HepG2 (cell line): ENCODE data around the gene ALG3. TPM values are rescaled to one million over a fixed set of nuclear protein-coding genes. Genes with fewer than 3 reads are reported as not detected.

Source experiments
- ARNT ChIP-seq: fragments of 450-650 bp; IDR thresholded peaks from 2 replicates; pipeline ENCODE4 v1.6.1; 2017
- CENPX ChIP-seq: sonication (generic); formaldehyde crosslinking; IDR thresholded peaks from 2 replicates; pipeline ENCODE4 v1.9.0; 2021; ENCODE audit warnings: mild to moderate bottlenecking, missing genetic modification reagents, moderate library complexity
- FIP1L1 ChIP-seq: fragments of 200-400 bp; formaldehyde crosslinking; IDR thresholded peaks from 2 replicates; pipeline ENCODE4 v1.6.1; 2018; ENCODE audit warnings: low read depth, mild to moderate bottlenecking, low read length, moderate library complexity, borderline replicate concordance; ENCODE audit not compliant: insufficient read depth
- FOXK2 ChIP-seq: fragments of 450-650 bp; IDR thresholded peaks from 2 replicates; pipeline ENCODE4 v1.6.1; 2016
- HNRNPLL ChIP-seq: fragments of 200-400 bp; formaldehyde crosslinking; IDR thresholded peaks from 2 replicates; pipeline ENCODE4 v1.6.1; 2017; ENCODE audit warnings: mild to moderate bottlenecking, low read depth, low read length; ENCODE audit not compliant: poor library complexity, severe bottlenecking
- NFKBIZ ChIP-seq: IDR thresholded peaks from 2 replicates; pipeline ENCODE4 v1.6.1; 2018; ENCODE audit warnings: missing genetic modification reagents, missing compliant biosample characterization
- PLRG1 ChIP-seq: fragments of 450-650 bp; conservative IDR thresholded peaks from 2 replicates; pipeline ENCODE4 v1.6.1; 2016
- STAT5B ChIP-seq: sonication (generic); formaldehyde crosslinking; IDR thresholded peaks from 2 replicates; pipeline ENCODE4 v1.4.0; 2020; ENCODE audit warnings: missing genetic modification reagents
- TARDBP ChIP-seq: sonication (generic); formaldehyde crosslinking; IDR thresholded peaks from 2 replicates; pipeline ENCODE4 v1.8.0; 2022; ENCODE audit warnings: mild to moderate bottlenecking, missing genetic modification reagents
- TOE1 ChIP-seq: sonication (generic); formaldehyde crosslinking; IDR thresholded peaks from 2 replicates; pipeline ENCODE4 v1.4.0; 2020; ENCODE audit warnings: mild to moderate bottlenecking, missing genetic modification reagents
- XBP1 ChIP-seq: sonication (generic); formaldehyde crosslinking; IDR thresholded peaks from 2 replicates; pipeline ENCODE4 v1.5.0; 2020; ENCODE audit warnings: missing genetic modification reagents
- ZFP41 ChIP-seq: sonication (generic); formaldehyde crosslinking; IDR thresholded peaks from 2 replicates; pipeline ENCODE4 v1.4.0; 2020; ENCODE audit warnings: mild to moderate bottlenecking, missing genetic modification reagents, borderline replicate concordance
- ZNF337 ChIP-seq: sonication (generic); formaldehyde crosslinking; IDR thresholded peaks from 2 replicates; pipeline ENCODE4 v1.5.1; 2020; ENCODE audit warnings: missing genetic modification reagents, low read depth, mild to moderate bottlenecking, borderline replicate concordance
- ZNF460 ChIP-seq: sonication (generic); formaldehyde crosslinking; IDR thresholded peaks from 2 replicates; pipeline ENCODE4 v1.5.1; 2020; ENCODE audit warnings: missing genetic modification reagents, mild to moderate bottlenecking, borderline replicate concordance
- polyA plus RNA-seq, 8 experiments: library from polyadenylated mRNA; depleted of rRNA in 3 of 8; stranded (reverse) in 7 of 8; unstranded in 1 of 8; fragments of >200 nt; fragmentation: Illumina TruSeq in 4 of 8; extraction: Trizol in 4 of 8; gene quantifications; 2 replicates each; pipeline versions ENCODE4 v1.2.1 to v1.2.3, GENCODE V29; 2011 to 2016; ENCODE audit warnings: low read depth in 4 of 8, missing spikeins in 1 of 8, mixed read lengths in 1 of 8; ENCODE audit not compliant: insufficient read depth in 1 of 8
- total RNA-seq, 5 experiments: library from RNA; depleted of rRNA; stranded (reverse); fragments of >200 nt; fragmentation: Illumina TruSeq; extraction: Trizol; gene quantifications; 2 replicates each; pipeline ENCODE4 v1.2.3, GENCODE V29; 2016; ENCODE audit warnings: low read depth in 1 of 5
- TF ChIP-seq, protein P1 (sequence below), 2 experiments: sonication (generic) in 1 of 2; formaldehyde crosslinking in 1 of 2; IDR thresholded peaks; 2 replicates each; pipeline versions ENCODE4 v1.4.0 to v1.6.1; 2016 to 2020; ENCODE audit warnings: borderline replicate concordance in 1 of 2, low read depth in 1 of 2, mild to moderate bottlenecking in 1 of 2, missing genetic modification reagents in 1 of 2
- TF ChIP-seq, protein P2 (sequence below): sonication (generic); formaldehyde crosslinking; IDR thresholded peaks from 2 replicates; pipeline ENCODE4 v1.4.0; 2020; ENCODE audit warnings: missing genetic modification reagents; ENCODE audit errors: not compliant biosample characterization
- TF ChIP-seq, protein P3 (sequence below): sonication (generic); formaldehyde crosslinking; IDR thresholded peaks from 2 replicates; pipeline ENCODE4 v1.5.1; 2020; ENCODE audit warnings: missing genetic modification reagents, mild to moderate bottlenecking, borderline replicate concordance
- TF ChIP-seq, protein P4 (sequence below): sonication (generic); formaldehyde crosslinking; IDR thresholded peaks from 2 replicates; pipeline ENCODE4 v1.4.0; 2020; ENCODE audit warnings: mild to moderate bottlenecking, missing genetic modification reagents

Gene ALG3
- total and polyA plus RNA-seq, 2 of the 13 experiments (the other 11 are each of a cell fraction or from before 2014, with no cell fraction given) = 46.6 to 57.1 TPM

DNA sequence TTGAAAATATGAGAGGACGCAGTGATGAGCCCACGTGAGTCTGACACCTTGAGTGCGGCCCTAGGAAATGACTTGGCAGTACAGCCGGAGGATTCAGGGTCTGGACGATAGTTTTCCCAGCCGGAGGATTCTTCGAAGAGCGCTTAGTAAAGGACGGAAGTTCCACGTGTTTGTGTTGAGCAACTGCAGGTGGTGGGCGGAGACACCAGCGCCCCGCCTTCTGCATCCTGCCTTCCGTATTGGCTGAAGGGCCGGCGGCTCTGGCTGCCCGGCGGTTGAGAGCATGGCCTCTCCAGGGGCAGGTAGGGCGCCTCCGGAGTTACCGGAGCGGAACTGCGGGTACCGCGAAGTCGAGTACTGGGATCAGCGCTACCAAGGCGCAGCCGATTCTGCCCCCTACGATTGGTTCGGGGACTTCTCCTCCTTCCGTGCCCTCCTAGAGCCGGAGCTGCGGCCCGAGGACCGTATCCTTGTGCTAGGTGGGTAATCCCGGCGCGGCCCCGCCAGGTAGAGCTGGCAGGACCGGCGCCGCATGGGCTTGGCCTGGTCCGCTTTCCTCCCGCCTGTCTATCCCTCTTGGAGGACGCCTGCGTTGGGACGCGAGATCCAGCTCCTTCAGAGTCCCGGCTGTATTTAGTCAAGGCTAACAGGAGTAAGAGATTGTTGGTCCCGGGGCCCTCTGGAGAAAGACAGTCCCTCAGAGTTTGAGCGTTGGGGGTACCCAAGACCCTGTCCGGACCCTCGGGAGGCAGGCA, 827 bp upstream of the ALG3 start, which contains the start of gene EEF1AKMT4 (continued):
- no peak; the same call in 1 of the 2 replicates for TF ChIP-seq TOE1 (CRISPR knock-in tag)
- TF ChIP-seq CENPX (CRISPR knock-in tag) = no peak
- peak; percentile 99 for TF ChIP-seq HNRNPLL
- TF ChIP-seq, protein P1, sequence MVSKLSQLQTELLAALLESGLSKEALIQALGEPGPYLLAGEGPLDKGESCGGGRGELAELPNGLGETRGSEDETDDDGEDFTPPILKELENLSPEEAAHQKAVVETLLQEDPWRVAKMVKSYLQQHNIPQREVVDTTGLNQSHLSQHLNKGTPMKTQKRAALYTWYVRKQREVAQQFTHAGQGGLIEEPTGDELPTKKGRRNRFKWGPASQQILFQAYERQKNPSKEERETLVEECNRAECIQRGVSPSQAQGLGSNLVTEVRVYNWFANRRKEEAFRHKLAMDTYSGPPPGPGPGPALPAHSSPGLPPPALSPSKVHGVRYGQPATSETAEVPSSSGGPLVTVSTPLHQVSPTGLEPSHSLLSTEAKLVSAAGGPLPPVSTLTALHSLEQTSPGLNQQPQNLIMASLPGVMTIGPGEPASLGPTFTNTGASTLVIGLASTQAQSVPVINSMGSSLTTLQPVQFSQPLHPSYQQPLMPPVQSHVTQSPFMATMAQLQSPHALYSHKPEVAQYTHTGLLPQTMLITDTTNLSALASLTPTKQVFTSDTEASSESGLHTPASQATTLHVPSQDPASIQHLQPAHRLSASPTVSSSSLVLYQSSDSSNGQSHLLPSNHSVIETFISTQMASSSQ (IDR thresholded peaks at IDR 0.05; ENCODE audit: low read depth) = 0 out of 2 replicates have a peak, but pooled peaks have one; percentile 23
- TF ChIP-seq, protein P1 (CRISPR knock-in tag; IDR thresholded peaks at IDR 0.05; ENCODE audit: borderline replicate concordance) = peak; percentile 49; the same call in 1 of the 2 replicates
- no peak for TF ChIP-seq PLRG1
- TF ChIP-seq, protein P2, sequence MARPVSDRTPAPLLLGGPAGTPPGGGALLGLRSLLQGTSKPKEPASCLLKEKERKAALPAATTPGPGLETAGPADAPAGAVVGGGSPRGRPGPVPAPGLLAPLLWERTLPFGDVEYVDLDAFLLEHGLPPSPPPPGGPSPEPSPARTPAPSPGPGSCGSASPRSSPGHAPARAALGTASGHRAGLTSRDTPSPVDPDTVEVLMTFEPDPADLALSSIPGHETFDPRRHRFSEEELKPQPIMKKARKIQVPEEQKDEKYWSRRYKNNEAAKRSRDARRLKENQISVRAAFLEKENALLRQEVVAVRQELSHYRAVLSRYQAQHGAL (CRISPR knock-in tag) = no peak
- TF ChIP-seq ZFP41 (CRISPR knock-in tag) = no peak
- peak; percentile 75 for TF ChIP-seq FOXK2
- TF ChIP-seq NFKBIZ (CRISPR knock-in tag) = no peak
- TF ChIP-seq ZNF460 (CRISPR knock-in tag) = no peak
- no peak for TF ChIP-seq ARNT
- no peak for TF ChIP-seq XBP1 (CRISPR knock-in tag)
- no peak for TF ChIP-seq ZNF337 (CRISPR knock-in tag)
- TF ChIP-seq STAT5B (CRISPR knock-in tag) = no peak
- TF ChIP-seq, protein P3, sequence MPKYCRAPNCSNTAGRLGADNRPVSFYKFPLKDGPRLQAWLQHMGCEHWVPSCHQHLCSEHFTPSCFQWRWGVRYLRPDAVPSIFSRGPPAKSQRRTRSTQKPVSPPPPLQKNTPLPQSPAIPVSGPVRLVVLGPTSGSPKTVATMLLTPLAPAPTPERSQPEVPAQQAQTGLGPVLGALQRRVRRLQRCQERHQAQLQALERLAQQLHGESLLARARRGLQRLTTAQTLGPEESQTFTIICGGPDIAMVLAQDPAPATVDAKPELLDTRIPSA = no peak; the same call in 1 of the 2 replicates
- no peak for TF ChIP-seq TARDBP (CRISPR knock-in tag)
- TF ChIP-seq FIP1L1 = no peak
- TF ChIP-seq, protein P4, sequence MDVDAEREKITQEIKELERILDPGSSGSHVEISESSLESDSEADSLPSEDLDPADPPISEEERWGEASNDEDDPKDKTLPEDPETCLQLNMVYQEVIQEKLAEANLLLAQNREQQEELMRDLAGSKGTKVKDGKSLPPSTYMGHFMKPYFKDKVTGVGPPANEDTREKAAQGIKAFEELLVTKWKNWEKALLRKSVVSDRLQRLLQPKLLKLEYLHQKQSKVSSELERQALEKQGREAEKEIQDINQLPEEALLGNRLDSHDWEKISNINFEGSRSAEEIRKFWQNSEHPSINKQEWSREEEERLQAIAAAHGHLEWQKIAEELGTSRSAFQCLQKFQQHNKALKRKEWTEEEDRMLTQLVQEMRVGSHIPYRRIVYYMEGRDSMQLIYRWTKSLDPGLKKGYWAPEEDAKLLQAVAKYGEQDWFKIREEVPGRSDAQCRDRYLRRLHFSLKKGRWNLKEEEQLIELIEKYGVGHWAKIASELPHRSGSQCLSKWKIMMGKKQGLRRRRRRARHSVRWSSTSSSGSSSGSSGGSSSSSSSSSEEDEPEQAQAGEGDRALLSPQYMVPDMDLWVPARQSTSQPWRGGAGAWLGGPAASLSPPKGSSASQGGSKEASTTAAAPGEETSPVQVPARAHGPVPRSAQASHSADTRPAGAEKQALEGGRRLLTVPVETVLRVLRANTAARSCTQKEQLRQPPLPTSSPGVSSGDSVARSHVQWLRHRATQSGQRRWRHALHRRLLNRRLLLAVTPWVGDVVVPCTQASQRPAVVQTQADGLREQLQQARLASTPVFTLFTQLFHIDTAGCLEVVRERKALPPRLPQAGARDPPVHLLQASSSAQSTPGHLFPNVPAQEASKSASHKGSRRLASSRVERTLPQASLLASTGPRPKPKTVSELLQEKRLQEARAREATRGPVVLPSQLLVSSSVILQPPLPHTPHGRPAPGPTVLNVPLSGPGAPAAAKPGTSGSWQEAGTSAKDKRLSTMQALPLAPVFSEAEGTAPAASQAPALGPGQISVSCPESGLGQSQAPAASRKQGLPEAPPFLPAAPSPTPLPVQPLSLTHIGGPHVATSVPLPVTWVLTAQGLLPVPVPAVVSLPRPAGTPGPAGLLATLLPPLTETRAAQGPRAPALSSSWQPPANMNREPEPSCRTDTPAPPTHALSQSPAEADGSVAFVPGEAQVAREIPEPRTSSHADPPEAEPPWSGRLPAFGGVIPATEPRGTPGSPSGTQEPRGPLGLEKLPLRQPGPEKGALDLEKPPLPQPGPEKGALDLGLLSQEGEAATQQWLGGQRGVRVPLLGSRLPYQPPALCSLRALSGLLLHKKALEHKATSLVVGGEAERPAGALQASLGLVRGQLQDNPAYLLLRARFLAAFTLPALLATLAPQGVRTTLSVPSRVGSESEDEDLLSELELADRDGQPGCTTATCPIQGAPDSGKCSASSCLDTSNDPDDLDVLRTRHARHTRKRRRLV (CRISPR knock-in tag) = no peak
